HUES64 (cell line): Measurements from ENCODE around the gene RPL35A.
"Not testable (repeated sequence)": the region's sequence is repeated elsewhere in the genome, so short reads cannot be mapped to it uniquely, and the experiment has no call there.

Experiments
- H3K27ac ChIP-seq: 2 replicates; pipeline ENCODE4 v1.7.0; 2013; ENCODE audit warnings: low read depth, low read length, inconsistent platforms
- H3K27me3 ChIP-seq: 2 replicates; pipeline ENCODE4 v1.6.1; 2013; ENCODE audit warnings: mild to moderate bottlenecking, low read length; ENCODE audit not compliant: insufficient read depth
- H3K36me3 ChIP-seq: 2 replicates; pipeline ENCODE4 v1.6.1; 2013; ENCODE audit warnings: mild to moderate bottlenecking, low read length; ENCODE audit not compliant: insufficient read depth
- H3K4me1 ChIP-seq: 2 replicates; pipeline ENCODE4 v1.6.1; 2013; ENCODE audit warnings: mild to moderate bottlenecking, low read length, moderate library complexity; ENCODE audit not compliant: insufficient read depth
- H3K4me3 ChIP-seq: 2 replicates; pipeline ENCODE4 v1.5.1; 2013; ENCODE audit warnings: mild to moderate bottlenecking, low read length, moderate library complexity
- H3K9ac ChIP-seq: 2 replicates; pipeline ENCODE4 v1.6.1; 2013; ENCODE audit warnings: mild to moderate bottlenecking, low read depth, low read length
- H3K9me3 ChIP-seq: 2 replicates; pipeline ENCODE4 v1.6.1; 2013; ENCODE audit warnings: low read depth, low read length; ENCODE audit not compliant: insufficient read depth
- WGBS: fragments of 150-250, 120-280 bp; methylation state at CpG from one replicate; pipeline ENCODE4 v1.1.7; 2013; ENCODE audit warnings: missing lambda C conversion rate; 5-methylcytosine and 5-hydroxymethylcytosine counted together

The RPL35A gene

GRCh38 chr3:197953325-197953724 is 3.3 kb downstream of the RPL35A start:
- Histone ChIP-seq H3K36me3 (peaks cover 61% of the 10 kb centered on the region), H3K9me3 (no peaks in the 10 kb centered on the region), H3K4me1 (peaks cover 11% of the 10 kb centered on the region; the same call in 1 of the 2 replicates), H3K27ac (peak overlapping the region; percentile 20; the same call in 1 of the 2 replicates), H3K9ac (no peak overlapping the region), H3K27me3 (no peaks in the 10 kb centered on the region), H3K4me3 (no peak overlapping the region; the same call in 1 of the 2 replicates)
- 92% methylated on average over 6 of the region's 6 CpGs for WGBS

GRCh38 chr3:197953881-197954280 is 3.9 kb downstream of the RPL35A start:
- H3K27me3 ChIP-seq, result no peaks in the 10 kb centered on the region
- H3K9ac ChIP-seq, result no peak overlapping the region
- 97% methylated on average over 7 of the region's 7 CpGs for WGBS
- H3K36me3 ChIP-seq, result peaks cover 61% of the 10 kb centered on the region
- no peaks in the 10 kb centered on the region for H3K9me3 ChIP-seq
- H3K4me1 ChIP-seq, result peaks cover 9% of the 10 kb centered on the region; the same call in 1 of the 2 replicates
- no peak overlapping the region for H3K4me3 ChIP-seq
- no peak overlapping the region for H3K27ac ChIP-seq

GRCh38 chr3:197955892-197956477 is 6.0 kb downstream of the RPL35A start:
- Histone ChIP-seq H3K27me3 (peaks cover under 1% of the 10 kb centered on the region; the same call in 1 of the 2 replicates), H3K4me3 (no peak overlapping the region), H3K4me1 (peaks cover 12% of the 10 kb centered on the region), H3K27ac (no peak overlapping the region; the same call in 1 of the 2 replicates), H3K9ac (no peak overlapping the region), H3K36me3 (peaks cover 57% of the 10 kb centered on the region), H3K9me3 (no peaks in the 10 kb centered on the region)
- WGBS, result 97% methylated on average over 4 of the region's 4 CpGs

GRCh38 chr3:197956626-197956988 is 6.6 kb downstream of the RPL35A start:
- Histone ChIP-seq H3K4me3 (no peak overlapping the region), H3K27ac (peak overlapping the region; percentile 29; the same call in 1 of the 2 replicates), H3K36me3 (peaks cover 51% of the 10 kb centered on the region), H3K27me3 (peaks cover 6% of the 10 kb centered on the region; the same call in 1 of the 2 replicates), H3K9me3 (no peaks in the 10 kb centered on the region), H3K9ac (no peak overlapping the region), H3K4me1 (peaks cover 13% of the 10 kb centered on the region)
- WGBS, result 100% methylated on average over 2 of the region's 2 CpGs

GRCh38 chr3:197957790-197958133 is 7.8 kb downstream of the RPL35A start:
- H3K4me3 ChIP-seq, result no peak overlapping the region
- H3K4me1 ChIP-seq, result peaks cover 10% of the 10 kb centered on the region
- H3K27ac ChIP-seq, result no peak overlapping the region
- WGBS, result 91% methylated on average over 5 of the region's 5 CpGs
- H3K27me3 ChIP-seq, result peaks cover 9% of the 10 kb centered on the region; the same call in 1 of the 2 replicates
- H3K36me3 ChIP-seq, result peaks cover 39% of the 10 kb centered on the region
- H3K9ac ChIP-seq, result no peak overlapping the region
- H3K9me3 ChIP-seq, result no peaks in the 10 kb centered on the region

- Histone ChIP-seq H3K9ac (no peak overlapping the region), H3K4me1 (peaks cover 10% of the 10 kb centered on the region), H3K9me3 (no peaks in the 10 kb centered on the region), H3K27me3 (peaks cover 9% of the 10 kb centered on the region; the same call in 1 of the 2 replicates), H3K27ac (no peak overlapping the region), H3K36me3 (peaks cover 33% of the 10 kb centered on the region), H3K4me3 (no peak overlapping the region)
- WGBS, result 90% methylated on average over 4 of the region's 4 CpGs
Observed at GRCh38 chr3:197958346-197958745, 8.4 kb downstream of the RPL35A start.

GRCh38 chr3:197958848-197959247 is 8.9 kb downstream of the RPL35A start:
- H3K4me1 ChIP-seq, result peaks cover 10% of the 10 kb centered on the region
- WGBS, result 92% methylated on average over 19 of the region's 19 CpGs
- not testable (repeated sequence) for H3K9ac ChIP-seq, H3K9me3 ChIP-seq, H3K27ac ChIP-seq, H3K27me3 ChIP-seq
- H3K4me3 ChIP-seq, result 0 out of 2 replicates have a peak overlapping the region, but pooled peaks have one; percentile 84
- peaks cover 28% of the 10 kb centered on the region for H3K36me3 ChIP-seq

GRCh38 chr3:197959500-197959890 is 9.5 kb downstream of the RPL35A start:
- Histone ChIP-seq H3K9ac (peak overlapping the region; percentile 52), H3K4me3 (peak overlapping the region; percentile 84), H3K36me3 (peaks cover 22% of the 10 kb centered on the region), H3K27ac (no peak overlapping the region), H3K27me3 (peaks cover 9% of the 10 kb centered on the region; the same call in 1 of the 2 replicates), H3K4me1 (peaks cover 10% of the 10 kb centered on the region), H3K9me3 (no peaks in the 10 kb centered on the region)
- 73% methylated on average over 6 of the region's 6 CpGs for WGBS

GRCh38 chr3:197959891-197960693 is 10.1 kb downstream of the RPL35A start, which contains the start of gene LMLN:
Gene LMLN (plus strand): TSS chr3:197960217. CDS start chr3:197960246, 29 bp downstream.
- H3K27ac ChIP-seq, result peak within 1 kb of the TSS; percentile 43
- WGBS, result 2% methylated on average over 61 of the region's 62 CpGs
- peaks cover 10% of the 10 kb centered on the region for H3K4me1 ChIP-seq

GRCh38 chr3:197960694-197961581 is 10.9 kb downstream of the RPL35A start:
- H3K27me3 ChIP-seq, result peaks cover 9% of the 10 kb centered on the region; the same call in 1 of the 2 replicates
- 30% methylated on average over 23 of the region's 23 CpGs for WGBS

More at GRCh38 chr3:197959891-197960693, 10.1 kb downstream of the RPL35A start, which contains the start of gene LMLN:
- Histone ChIP-seq H3K27me3 (peaks cover 9% of the 10 kb centered on the region; the same call in 1 of the 2 replicates), H3K36me3 (peaks cover 16% of the 10 kb centered on the region), H3K9ac (peak within 1 kb of the TSS; percentile 76), H3K4me3 (peak within 1 kb of the TSS; percentile 84), H3K9me3 (no peaks in the 10 kb centered on the region)

More at GRCh38 chr3:197960694-197961581, 10.9 kb downstream of the RPL35A start:
- peaks cover 7% of the 10 kb centered on the region for H3K36me3 ChIP-seq
- peak overlapping the region; percentile 76 for H3K9ac ChIP-seq
- peak overlapping the region; percentile 84 for H3K4me3 ChIP-seq
- H3K4me1 ChIP-seq, result peaks cover 10% of the 10 kb centered on the region
- no peaks in the 10 kb centered on the region for H3K9me3 ChIP-seq
- H3K27ac ChIP-seq, result no peak overlapping the region; the same call in 1 of the 2 replicates
